ENCODE results near the gene ZNF474. TPM values are rescaled to one million over a fixed set of nuclear protein-coding genes. Genes with fewer than 3 reads are reported as not detected.

The ZNF474 gene
- total RNA-seq, 2 experiments from 2014 or later: not detected

DNA sequence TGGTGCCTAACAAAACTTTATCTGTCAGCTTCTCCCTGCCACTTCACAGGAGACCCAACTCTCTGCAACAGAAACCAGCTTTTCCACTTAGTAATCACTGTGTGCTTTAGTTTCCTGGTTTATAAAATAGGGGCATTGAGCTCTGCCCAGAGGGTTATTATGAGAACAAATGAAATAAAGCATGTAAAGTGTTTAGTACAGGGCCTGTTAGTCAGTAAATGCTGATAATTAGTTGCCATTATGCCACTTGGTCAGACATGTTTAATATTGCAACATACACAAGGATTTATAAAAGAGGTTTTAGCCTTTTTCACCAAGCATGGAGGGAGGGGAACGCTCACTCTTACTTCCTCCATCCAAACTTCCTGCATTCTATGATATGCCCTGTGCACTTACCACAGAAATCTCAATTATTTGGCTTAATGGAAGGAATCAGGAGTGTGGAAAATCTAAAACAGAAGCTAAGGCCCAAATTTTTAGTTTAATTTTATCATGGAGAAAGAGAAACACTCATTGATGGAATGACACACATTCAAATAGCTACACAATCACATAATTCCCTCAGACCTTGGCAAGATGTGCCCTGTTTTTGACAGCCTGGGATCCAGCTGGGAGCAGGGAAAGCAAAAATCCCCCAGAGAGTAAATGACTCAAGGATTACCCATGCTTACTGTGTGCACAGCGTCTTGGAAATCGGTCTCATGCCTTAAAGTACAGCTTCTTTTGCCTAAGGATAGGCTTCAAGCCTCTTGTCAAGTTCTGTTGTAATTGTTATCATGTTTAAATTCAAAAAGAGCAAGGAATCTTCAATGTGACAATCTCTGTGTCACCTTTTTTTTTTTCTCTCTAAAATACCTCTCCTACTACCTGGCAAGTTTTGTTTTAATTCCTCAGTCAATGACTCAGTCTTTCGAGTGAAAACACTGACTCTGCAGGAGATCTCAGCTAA, 34.0 kb downstream of the ZNF474 start:
- peaks cover 2% of the 10 kb centered on the region for H3K27me3 Mint-ChIP-seq
- DNase-seq: no peak
- ChIA-PET CTCF (interaction anchor here (0.6 kb wide), 1 partner anchor 27 kb away, joined by 3 read pairs; no protein-coding TSS in a partner anchor), POLR2A (no interaction called here)
- H3K4me1 Mint-ChIP-seq (ENCODE audit: low read depth): no peaks in the 10 kb centered on the region
- H3K27ac Mint-ChIP-seq: no peak overlapping the region
- intact Hi-C loops (cut with micrococcal nuclease): loop anchor here (2.0 kb wide), 1 partner anchor 17 kb away; no protein-coding TSS in a partner anchor
- H3K36me3 Mint-ChIP-seq: no peaks in the 10 kb centered on the region
- no peaks in the 10 kb centered on the region for H3K9me3 Mint-ChIP-seq
- H3K4me3 Mint-ChIP-seq: no peak overlapping the region

DNA sequence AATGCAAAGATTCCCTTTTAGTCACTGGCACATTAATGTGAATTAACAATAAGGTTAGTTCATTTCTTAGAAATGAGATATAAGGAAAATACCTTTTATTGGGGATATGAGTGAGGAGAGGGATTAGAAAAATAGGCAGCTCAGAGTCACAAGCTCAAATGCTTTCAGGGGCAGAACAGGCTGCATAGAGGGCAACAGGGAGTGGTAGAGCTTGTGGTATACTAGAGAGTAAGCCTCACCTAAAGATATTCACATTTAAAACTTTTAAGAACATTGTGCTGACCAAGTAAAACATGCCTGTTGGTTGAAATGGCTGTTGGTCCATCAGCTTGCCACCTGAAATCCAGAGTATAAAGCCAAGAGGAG, 34.7 kb downstream of the ZNF474 start:
- Mint-ChIP-seq H3K27ac (no peak overlapping the region), H3K9me3 (no peaks in the 10 kb centered on the region), H3K36me3 (no peaks in the 10 kb centered on the region), H3K4me3 (no peak overlapping the region), H3K27me3 (peaks cover 2% of the 10 kb centered on the region), H3K4me1 (ENCODE audit: low read depth) (no peaks in the 10 kb centered on the region)
- POLR2A ChIA-PET: no interaction called here
- intact Hi-C loops (cut with micrococcal nuclease): loop anchor here (2.0 kb wide), 1 partner anchor 17 kb away; no protein-coding TSS in a partner anchor
- no peak for DNase-seq
- CTCF ChIA-PET: no interaction called here

GRCh38 chr5:122164831-122165558, 35.6 kb downstream of the ZNF474 start:
- H3K36me3 Mint-ChIP-seq: no peaks in the 10 kb centered on the region
- no peak overlapping the region for H3K4me3 Mint-ChIP-seq
- peaks cover 1% of the 10 kb centered on the region for H3K27me3 Mint-ChIP-seq
- no peaks in the 10 kb centered on the region for H3K4me1 Mint-ChIP-seq (ENCODE audit: low read depth)
- H3K9me3 Mint-ChIP-seq: no peaks in the 10 kb centered on the region
- ChIA-PET POLR2A (no interaction called here), CTCF (no interaction called here)
- DNase-seq: no peak
- H3K27ac Mint-ChIP-seq: no peak overlapping the region
- intact Hi-C loops (cut with micrococcal nuclease): loop anchor here (2.0 kb wide), 1 partner anchor 16 kb away; no protein-coding TSS in a partner anchor

DNA sequence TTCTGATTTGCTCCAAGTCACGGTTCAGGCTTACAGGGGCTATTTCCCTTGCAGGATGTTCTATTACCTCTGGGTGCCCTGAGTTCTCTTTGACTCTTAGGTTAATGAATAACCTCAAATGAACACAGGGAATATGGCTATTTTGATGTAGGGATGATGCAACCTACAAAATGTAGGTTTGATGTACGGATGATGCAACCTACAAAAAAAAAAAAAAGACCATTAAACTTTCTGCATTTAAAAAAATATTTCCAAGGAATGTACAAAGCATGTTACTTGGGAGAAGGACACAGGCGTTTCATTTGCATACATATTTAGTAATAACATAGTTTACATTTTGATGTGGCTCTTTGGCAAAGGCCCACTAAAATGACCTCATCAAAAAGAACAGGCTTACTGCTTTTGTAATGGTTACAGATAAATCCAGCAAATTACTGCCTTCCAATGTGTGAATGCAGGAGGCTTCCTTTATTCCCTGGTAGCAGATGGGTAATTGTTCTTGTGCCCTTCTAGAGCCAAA, 36.3 kb downstream of the ZNF474 start:
- Mint-ChIP-seq H3K36me3 (no peaks in the 10 kb centered on the region), H3K4me3 (no peak overlapping the region), H3K4me1 (ENCODE audit: low read depth) (no peaks in the 10 kb centered on the region), H3K27me3 (no peaks in the 10 kb centered on the region), H3K9me3 (no peaks in the 10 kb centered on the region), H3K27ac (no peak overlapping the region)
- intact Hi-C loops (cut with micrococcal nuclease): loop anchor here (2.0 kb wide), 1 partner anchor 15 kb away; no protein-coding TSS in a partner anchor
- CTCF ChIA-PET: no interaction called here
- POLR2A ChIA-PET: no interaction called here
- no peak for DNase-seq

DNA sequence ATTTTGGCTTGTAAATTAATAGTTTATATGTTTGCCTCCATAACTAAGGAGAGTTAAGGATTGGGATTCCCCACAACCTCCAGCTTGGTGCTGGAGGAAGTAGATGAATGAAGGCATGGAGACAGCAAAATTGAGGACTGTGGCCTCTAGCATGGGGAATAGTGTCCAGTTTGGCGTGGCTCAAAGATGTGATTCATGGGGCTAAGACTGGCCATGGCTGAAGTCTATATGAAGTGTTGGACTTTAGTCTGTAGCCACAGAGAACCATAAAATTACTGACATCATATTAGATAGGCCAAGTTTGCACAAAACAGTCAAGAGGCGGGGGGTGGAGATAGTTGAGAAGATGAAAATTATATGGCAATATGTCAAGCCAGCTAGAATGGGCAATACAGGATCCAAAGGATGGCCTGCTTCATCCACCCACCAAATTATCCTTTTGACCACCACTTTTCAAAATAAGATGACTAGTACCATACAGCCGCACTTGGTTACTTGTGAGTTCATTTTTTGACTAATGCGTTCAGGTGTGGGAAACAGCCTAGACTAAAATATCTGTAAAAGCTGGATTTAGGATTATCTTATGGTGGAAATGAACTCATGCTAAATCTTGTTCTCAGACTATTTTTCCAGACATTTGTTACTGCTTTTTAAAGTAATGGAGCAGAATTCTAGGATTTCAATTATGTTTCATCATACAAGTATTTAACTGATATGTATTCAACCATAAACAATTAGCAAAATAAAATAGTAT, 40.2 kb downstream of the ZNF474 start:
- POLR2A ChIA-PET: no interaction called here
- Mint-ChIP-seq H3K4me3 (no peak overlapping the region), H3K27ac (no peak overlapping the region), H3K9me3 (no peaks in the 10 kb centered on the region), H3K4me1 (ENCODE audit: low read depth) (no peaks in the 10 kb centered on the region), H3K36me3 (no peaks in the 10 kb centered on the region), H3K27me3 (no peaks in the 10 kb centered on the region)
- DNase-seq: no peak
- CTCF ChIA-PET: no interaction called here
- intact Hi-C loops (cut with micrococcal nuclease): no loop called here

DNA sequence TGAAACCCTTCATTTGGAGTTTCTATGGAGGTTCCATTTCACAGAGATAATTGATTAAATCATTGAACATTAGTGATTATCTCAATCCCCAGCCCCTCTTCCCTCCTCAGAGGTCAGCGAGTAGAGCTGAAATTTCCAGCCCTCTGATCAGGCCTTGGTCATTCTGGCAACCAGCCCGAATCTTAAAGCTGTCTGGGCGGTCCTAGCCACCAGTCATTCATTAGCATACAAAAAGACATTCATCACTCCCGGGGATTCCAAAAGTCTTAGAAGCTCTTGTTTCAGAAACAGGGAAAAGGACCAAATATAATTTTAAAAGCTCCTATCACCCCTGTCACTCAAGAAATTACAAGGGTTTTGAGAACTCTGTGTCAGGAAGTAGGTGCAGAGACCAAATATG, 41.3 kb downstream of the ZNF474 start:
- H3K9me3 Mint-ChIP-seq: no peaks in the 10 kb centered on the region
- intact Hi-C loops (cut with micrococcal nuclease): no loop called here
- H3K36me3 Mint-ChIP-seq: no peaks in the 10 kb centered on the region
- H3K27me3 Mint-ChIP-seq: no peaks in the 10 kb centered on the region
- H3K27ac Mint-ChIP-seq: no peak overlapping the region
- no peaks in the 10 kb centered on the region for H3K4me1 Mint-ChIP-seq (ENCODE audit: low read depth)
- ChIA-PET POLR2A (no interaction called here), CTCF (no interaction called here)
- H3K4me3 Mint-ChIP-seq: no peak overlapping the region
- DNase-seq: no peak

- no peaks in the 10 kb centered on the region for H3K4me1 Mint-ChIP-seq (ENCODE audit: low read depth)
- H3K27ac Mint-ChIP-seq: no peak overlapping the region
- ChIA-PET POLR2A (no interaction called here), CTCF (no interaction called here)
- no peak overlapping the region for H3K4me3 Mint-ChIP-seq
- no peak for DNase-seq
- H3K27me3 Mint-ChIP-seq: no peaks in the 10 kb centered on the region
- H3K9me3 Mint-ChIP-seq: no peaks in the 10 kb centered on the region
- intact Hi-C loops (cut with micrococcal nuclease): no loop called here
- no peaks in the 10 kb centered on the region for H3K36me3 Mint-ChIP-seq
Observed at GRCh38 chr5:122172207-122172606, 42.9 kb downstream of the ZNF474 start.

DNA sequence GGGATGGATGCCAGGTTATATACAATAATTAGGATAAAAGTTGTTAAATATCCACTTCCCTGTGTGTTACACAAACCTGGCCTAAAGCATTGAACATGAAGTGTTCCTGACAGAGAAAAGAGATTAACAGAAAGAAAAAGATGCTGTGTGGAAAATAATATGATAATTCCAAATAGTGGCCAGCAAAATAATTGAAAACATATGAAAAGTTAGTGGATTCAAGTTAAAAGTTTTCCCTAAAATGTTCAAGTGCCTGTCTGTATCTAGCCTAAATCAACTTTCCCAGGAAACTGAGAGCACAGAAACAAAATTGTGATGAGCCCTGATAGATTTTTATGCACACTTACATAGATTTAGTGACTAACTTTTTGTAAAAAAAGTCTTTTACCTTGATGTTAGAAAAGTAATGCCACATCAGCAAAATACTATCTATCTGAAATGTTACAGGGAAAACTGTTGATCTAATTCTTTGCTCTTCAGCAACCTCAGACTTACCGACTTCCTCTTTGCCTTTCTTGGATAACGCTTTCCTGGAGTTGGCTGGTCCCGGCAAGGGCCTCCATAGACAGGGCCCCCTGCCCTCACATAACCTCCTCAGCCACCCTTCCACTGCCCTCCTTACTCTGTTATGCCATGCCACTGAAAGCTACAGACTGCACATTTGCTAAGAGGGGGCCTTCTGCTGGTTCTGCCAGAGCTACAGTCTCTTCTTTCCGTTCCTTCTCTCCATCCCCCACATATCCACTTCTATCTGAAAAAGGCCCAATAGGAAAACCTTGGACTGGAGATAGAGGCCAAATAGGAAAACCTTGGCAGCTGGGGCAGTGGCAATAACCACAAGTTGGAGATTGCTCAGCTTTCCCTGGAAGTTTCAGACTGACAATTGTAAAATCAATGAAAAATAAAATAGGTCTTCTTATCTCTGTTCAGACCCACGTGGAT, 44.4 kb downstream of the ZNF474 start:
- intact Hi-C loops (cut with micrococcal nuclease): no loop called here

GRCh38 chr5:122175091-122175490, 45.7 kb downstream of the ZNF474 start:
- no peak overlapping the region for H3K27ac Mint-ChIP-seq
- H3K4me1 Mint-ChIP-seq (ENCODE audit: low read depth): no peaks in the 10 kb centered on the region
- POLR2A ChIA-PET: no interaction called here
- no peak overlapping the region for H3K4me3 Mint-ChIP-seq
- intact Hi-C loops (cut with micrococcal nuclease): no loop called here
- CTCF ChIA-PET: no interaction called here
- H3K27me3 Mint-ChIP-seq: peaks cover 2% of the 10 kb centered on the region
- no peaks in the 10 kb centered on the region for H3K36me3 Mint-ChIP-seq
- DNase-seq: no peak
- H3K9me3 Mint-ChIP-seq: peaks cover 4% of the 10 kb centered on the region

More for the DNA sequence above, 44.4 kb downstream of the ZNF474 start:
- no peak for DNase-seq
- POLR2A ChIA-PET: no interaction called here
- Mint-ChIP-seq H3K27ac (no peak overlapping the region), H3K4me3 (no peak overlapping the region), H3K36me3 (no peaks in the 10 kb centered on the region), H3K9me3 (no peaks in the 10 kb centered on the region), H3K27me3 (no peaks in the 10 kb centered on the region), H3K4me1 (ENCODE audit: low read depth) (no peaks in the 10 kb centered on the region)
- CTCF ChIA-PET: no interaction called here

GRCh38 chr5:122175852-122176251, 46.5 kb downstream of the ZNF474 start:
- POLR2A ChIA-PET: no interaction called here
- Mint-ChIP-seq H3K27me3 (peaks cover 2% of the 10 kb centered on the region), H3K36me3 (no peaks in the 10 kb centered on the region), H3K27ac (no peak overlapping the region), H3K4me3 (no peak overlapping the region), H3K9me3 (peaks cover 4% of the 10 kb centered on the region), H3K4me1 (ENCODE audit: low read depth) (peaks cover under 1% of the 10 kb centered on the region)
- intact Hi-C loops (cut with micrococcal nuclease): no loop called here
- no peak for DNase-seq
- CTCF ChIA-PET: no interaction called here

DNA sequence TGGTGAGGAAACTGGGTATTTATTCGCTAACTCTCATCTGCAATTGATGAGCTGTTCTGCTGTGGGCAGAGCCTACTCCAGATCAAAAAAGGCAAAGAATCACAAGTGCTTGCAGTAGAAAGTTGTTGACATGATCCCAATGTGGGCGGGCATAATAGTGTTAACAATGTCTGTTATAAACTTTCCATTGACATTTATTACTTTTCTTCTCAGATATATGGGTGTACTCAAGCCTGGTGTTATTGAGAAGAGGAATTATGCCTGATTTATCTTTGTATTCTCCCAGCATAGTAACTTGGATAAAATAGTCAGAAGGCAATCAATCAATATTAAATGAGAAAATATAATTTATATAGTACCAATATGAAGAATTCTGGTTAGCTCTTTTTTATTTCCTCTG, 47.8 kb downstream of the ZNF474 start:
- ChIA-PET CTCF (no interaction called here), POLR2A (no interaction called here)
- H3K27me3 Mint-ChIP-seq: peaks cover 2% of the 10 kb centered on the region
- intact Hi-C loops (cut with micrococcal nuclease): no loop called here
- H3K27ac Mint-ChIP-seq: no peak overlapping the region
- DNase-seq: no peak
- H3K4me1 Mint-ChIP-seq (ENCODE audit: low read depth): peaks cover 7% of the 10 kb centered on the region
- H3K4me3 Mint-ChIP-seq: no peak overlapping the region
- H3K36me3 Mint-ChIP-seq: no peaks in the 10 kb centered on the region
- H3K9me3 Mint-ChIP-seq: peaks cover 4% of the 10 kb centered on the region
